Stimulated activated CD4-positive, alpha-beta T cell treated with anti-CD3 and anti-CD28 coated beads, Interleukin-1b, Interleukin-23, amount 100 ng/mL, for 1 hour (primary cell): ENCODE measurements around the gene HCRTR2.

Experiments
- DNase-seq, 2 donors: peaks; one replicate each; pipeline ENCODE4 v3.0.0-alpha.2; 2020; ENCODE audit warnings: low read depth in 2 of 2

HCRTR2 gene

DNA sequence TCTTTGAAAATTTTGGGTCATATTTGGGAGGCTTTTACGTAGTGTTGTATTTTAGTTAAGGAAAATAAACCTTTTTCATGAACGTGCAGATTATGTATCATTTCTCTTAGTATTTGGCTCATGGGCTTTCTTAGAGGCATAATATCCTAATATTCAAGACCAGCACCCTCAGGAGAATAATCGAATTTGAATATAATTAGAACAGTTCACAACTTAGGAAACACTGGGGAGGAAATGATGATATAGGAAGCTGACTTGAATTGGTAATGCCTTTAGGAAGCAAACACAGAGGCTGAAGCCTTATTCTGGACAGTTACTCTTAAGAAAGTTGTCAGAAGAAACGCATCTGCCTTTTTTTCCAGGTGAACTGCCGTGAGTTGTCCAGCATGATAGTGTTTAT, 152.9 kb downstream of the HCRTR2 start, which contains the start of gene GFRAL:
Gene GFRAL, plus strand, starts transcription at position 301 of the 400 bp plus-strand sequence. Its CDS starts 86 bp downstream, at position 387.
- DNase-seq, result no peak
